B cell (primary cell): ENCODE measurements around the gene TIMM50. TPM values are rescaled to one million over a fixed set of nuclear protein-coding genes. Genes with fewer than 3 reads are reported as not detected.

Source experiments
- ATAC-seq: fragments of 200-7000 bp; cut with Tn5 transposase; one replicate; pipeline ENCODE4 v1.10.0; 2021; ENCODE audit warnings: low read depth, mild to moderate bottlenecking, moderate number of reproducible peaks, moderate library complexity
- CTCF ChIA-PET: fragments of 350-600 bp; sonication (Branson Sonifier 250); formaldehyde crosslinking; loops from one replicate; lab custom pipeline; 2021; ENCODE audit warnings: antibody characterized with exemption, inconsistent platforms; lab: Charles Lee
- POLR2A ChIA-PET: fragments of 350-600 bp; sonication (Branson Sonifier 250); formaldehyde crosslinking; loops from one replicate; lab custom pipeline; 2021; ENCODE audit warnings: antibody characterized with exemption; lab: Charles Lee
- DNase-seq: peaks from one replicate; pipeline ENCODE4 v3.0.0; 2013
- H2AFZ ChIP-seq: 2 replicates; pipeline ENCODE4 v1.6.1; 2012; ENCODE audit warnings: mild to moderate bottlenecking, low read depth, low read length; ENCODE audit not compliant: insufficient read depth, poor library complexity, severe bottlenecking
- H3K27ac ChIP-seq, 2 donors: 1 replicate in 1 of 2; 2 replicates in 1 of 2; pipeline ENCODE4 v1.5.1; 2012 to 2013; ENCODE audit warnings: low read length in 2 of 2, mild to moderate bottlenecking in 2 of 2, moderate library complexity in 1 of 2
- H3K27me3 ChIP-seq, 4 experiments: fragments of 200-600 bp in 1 of 4; sonication (generic) in 1 of 4; replicated peaks in 1 of 4; 1 replicate in 2 of 4; 2 replicates in 2 of 4; pipeline versions ENCODE4 v1.6.1 to v1.7.0; 2013 to 2016; ENCODE audit warnings: low read length in 3 of 4, mild to moderate bottlenecking in 2 of 4, mixed read lengths in 1 of 4, moderate library complexity in 1 of 4; ENCODE audit not compliant: insufficient read depth in 4 of 4, control insufficient read depth in 3 of 4; ENCODE audit errors: control extremely low read depth in 1 of 4
- H3K36me3 ChIP-seq, 2 experiments: replicated peaks in 1 of 2; 1 replicate in 1 of 2; 2 replicates in 1 of 2; pipeline versions ENCODE4 v1.6.1 to v1.7.1; 2013; ENCODE audit warnings: low read length in 1 of 2; ENCODE audit not compliant: insufficient read depth in 2 of 2, control insufficient read depth in 1 of 2; ENCODE audit errors: control extremely low read depth in 1 of 2, extremely low read depth in 1 of 2
- H3K4me1 ChIP-seq, 2 donors: fragments of 200-600 bp in 1 of 2; sonication (generic) in 1 of 2; 1 replicate in 1 of 2; 2 replicates in 1 of 2; pipeline versions ENCODE4 v1.5.1 to v1.6.1; 2013 to 2017; ENCODE audit warnings: low read length in 2 of 2; ENCODE audit not compliant: control insufficient read depth in 2 of 2, insufficient read depth in 2 of 2
- H3K4me2 ChIP-seq: replicated peaks from 2 replicates; pipeline ENCODE3; 2012; ENCODE audit warnings: mild to moderate bottlenecking, low read depth, low read length; ENCODE audit not compliant: poor library complexity, severe bottlenecking
- H3K4me3 ChIP-seq, 5 experiments: fragments of 200-600 bp in 1 of 5; sonication (generic) in 1 of 5; 1 replicate in 3 of 5; 2 replicates in 2 of 5; pipeline versions ENCODE4 v1.5.1 to v1.7.0; 2011 to 2016; ENCODE audit warnings: low read length in 4 of 5, mild to moderate bottlenecking in 4 of 5, low read depth in 2 of 5, control low read depth in 1 of 5, moderate library complexity in 1 of 5; ENCODE audit not compliant: insufficient read depth in 1 of 5; ENCODE audit errors: control extremely low read depth in 1 of 5, extremely low read depth in 1 of 5
- H3K79me2 ChIP-seq: fragments of 200-600 bp; sonication (generic); one replicate; pipeline ENCODE4 v1.6.0; 2016; ENCODE audit warnings: low read length; ENCODE audit not compliant: control insufficient read depth, insufficient read depth
- H3K9ac ChIP-seq: fragments of 200-600 bp; sonication (generic); 2 replicates; pipeline ENCODE4 v1.6.1; 2017; ENCODE audit warnings: mild to moderate bottlenecking, low read length, moderate library complexity
- H3K9me3 ChIP-seq, 3 donors: one replicate each; pipeline versions ENCODE4 v1.6.1 to v1.7.1; 2013; ENCODE audit warnings: low read length in 2 of 3; ENCODE audit not compliant: control insufficient read depth in 2 of 3, insufficient read depth in 1 of 3; ENCODE audit errors: control extremely low read depth in 1 of 3
- H4K20me1 ChIP-seq: 2 replicates; pipeline ENCODE4 v1.6.0; 2012; ENCODE audit warnings: mild to moderate bottlenecking, low read length; ENCODE audit not compliant: insufficient read depth, control insufficient read depth, poor library complexity, severe bottlenecking
- H3K27ac Mint-ChIP-seq: one replicate; pipeline ENCODE4 v1.8.0; 2021; ENCODE audit warnings: mixed read lengths
- H3K27me3 Mint-ChIP-seq: one replicate; pipeline ENCODE4 v1.8.0; 2021; ENCODE audit warnings: mixed read lengths
- H3K4me1 Mint-ChIP-seq: one replicate; pipeline ENCODE4 v1.8.0; 2021; ENCODE audit warnings: mixed read lengths
- H3K4me3 Mint-ChIP-seq: one replicate; pipeline ENCODE4 v1.8.0; 2021; ENCODE audit warnings: mixed read lengths
- H3K9me3 Mint-ChIP-seq: one replicate; pipeline ENCODE4 v1.8.0; 2022; ENCODE audit warnings: mixed read lengths; ENCODE audit not compliant: insufficient read depth
- EZH2 ChIP-seq: IDR thresholded peaks from 2 replicates; pipeline ENCODE4 v1.6.1; 2012; ENCODE audit warnings: borderline replicate concordance, low read depth, mild to moderate bottlenecking, moderate library complexity, low read length; ENCODE audit not compliant: insufficient read depth, poor library complexity, severe bottlenecking
- WGBS: methylation state at CpG from one replicate; pipeline ENCODE4 v1.1.5; 2013; ENCODE audit warnings: missing lambda C conversion rate; ENCODE audit not compliant: insufficient coverage; 5-methylcytosine and 5-hydroxymethylcytosine counted together
- intact Hi-C: fragments of 100-400 bp; cut with micrococcal nuclease; formaldehyde crosslinking; loops from one replicate; pipeline ENCODE4 v1.10.0; 2022
- polyA plus RNA-seq: library from polyadenylated mRNA; depleted of rRNA; stranded (reverse); fragments of >200 nt; gene quantifications from 2 replicates; pipeline ENCODE4 v1.2.3, GENCODE V29; 2012
- total RNA-seq, 2 donors: library from RNA; stranded (reverse); fragments of 120-200 nt in 1 of 2; gene quantifications; 1 replicate in 1 of 2; 2 replicates in 1 of 2; pipeline versions ENCODE4 v1.2.3 to v1.2.4, GENCODE V29; 2013 to 2022
- TF ChIP-seq, protein P1 (sequence below): fragments of 200-600 bp; IDR thresholded peaks from one replicate; pipeline ENCODE4 v1.8.0; 2022; ENCODE audit warnings: antibody characterized with exemption, mild to moderate bottlenecking

The TIMM50 gene
- total and polyA plus RNA-seq, 2 donors (not counting 1 experiment from before 2014, with no cell fraction given), result 25.7 to 55.3 TPM

- Histone ChIP-seq H3K4me2 (peak overlapping the region; percentile 96), H3K79me2 (peaks cover 51% of the 10 kb centered on the region), H3K27me3 (no peaks in the 10 kb centered on the region), H3K9ac (peak overlapping the region; percentile 98), H3K4me3 (peak overlapping the region; percentile 69 to 98 (median 95)), H3K27ac (peak overlapping the region; percentile 91 to 95), H4K20me1 (peaks cover 30% of the 10 kb centered on the region), H3K4me1 (peaks cover 47 to 51% of the 10 kb centered on the region in 2 donors), H2AFZ (peak overlapping the region; percentile 73), H3K9me3 (no peaks in the 10 kb centered on the region), H3K36me3 (peaks cover 0 to 4% of the 10 kb centered on the region in 2 experiments)
- ATAC-seq (no peak), DNase-seq (no peak)
- ChIA-PET POLR2A (interaction anchor here (0.6 to 3.5 kb wide), 11 partner anchors 7 to 97 kb away, joined by 3 to 42 read pairs (median 5); partner anchors contain the start of genes MED29, PAF1, RPS16 and TIMM50), CTCF (interaction anchor here (0.6 to 2.4 kb wide), 9 partner anchors 9 to 221 kb away, joined by 3 to 9 read pairs (median 3); partner anchors contain the start of gene RPS16)
- TF ChIP-seq, protein P1, sequence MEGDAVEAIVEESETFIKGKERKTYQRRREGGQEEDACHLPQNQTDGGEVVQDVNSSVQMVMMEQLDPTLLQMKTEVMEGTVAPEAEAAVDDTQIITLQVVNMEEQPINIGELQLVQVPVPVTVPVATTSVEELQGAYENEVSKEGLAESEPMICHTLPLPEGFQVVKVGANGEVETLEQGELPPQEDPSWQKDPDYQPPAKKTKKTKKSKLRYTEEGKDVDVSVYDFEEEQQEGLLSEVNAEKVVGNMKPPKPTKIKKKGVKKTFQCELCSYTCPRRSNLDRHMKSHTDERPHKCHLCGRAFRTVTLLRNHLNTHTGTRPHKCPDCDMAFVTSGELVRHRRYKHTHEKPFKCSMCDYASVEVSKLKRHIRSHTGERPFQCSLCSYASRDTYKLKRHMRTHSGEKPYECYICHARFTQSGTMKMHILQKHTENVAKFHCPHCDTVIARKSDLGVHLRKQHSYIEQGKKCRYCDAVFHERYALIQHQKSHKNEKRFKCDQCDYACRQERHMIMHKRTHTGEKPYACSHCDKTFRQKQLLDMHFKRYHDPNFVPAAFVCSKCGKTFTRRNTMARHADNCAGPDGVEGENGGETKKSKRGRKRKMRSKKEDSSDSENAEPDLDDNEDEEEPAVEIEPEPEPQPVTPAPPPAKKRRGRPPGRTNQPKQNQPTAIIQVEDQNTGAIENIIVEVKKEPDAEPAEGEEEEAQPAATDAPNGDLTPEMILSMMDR, result no peak
- no peak for TF ChIP-seq EZH2
- Mint-ChIP-seq H3K9me3 (no peaks in the 10 kb centered on the region), H3K4me3 (peak overlapping the region; percentile 97), H3K27ac (peak overlapping the region; percentile 97), H3K27me3 (no peaks in the 10 kb centered on the region), H3K4me1 (peaks cover 58% of the 10 kb centered on the region)
- 9% methylated on average over 5 of the region's 17 CpGs for WGBS
- intact Hi-C loops, result loop anchor here (1.0 to 10.0 kb wide), 10 partner anchors 8 to 390 kb away; partner anchors contain the start of genes DYRK1B, EID2, EID2B and MED29
These were observed 35.9 kb upstream of the TIMM50 start for GRCh38 chr19:39444598-39445195.
